GM10248 (cell line): ENCODE results near the gene TBC1D5.
"Not testable (repeated sequence)": the region's sequence is repeated elsewhere in the genome, so short reads cannot be mapped to it uniquely, and the experiment has no call there.

ENCODE experiments used
- CTCF ChIA-PET: fragments of 300-600 bp; sonication (Branson Sonifier 250); formaldehyde crosslinking; extraction: SDS; loops from one replicate; lab custom pipeline; 2021; ENCODE audit warnings: antibody characterized with exemption; lab: Yijun Ruan, JAX
- POLR2A ChIA-PET: fragments of 350-650 bp; sonication (Branson Sonifier 250); formaldehyde crosslinking; extraction: SDS; loops from one replicate; lab custom pipeline; 2020; ENCODE audit warnings: antibody characterized with exemption; lab: Yijun Ruan, JAX
- DNase-seq: peaks from one replicate; pipeline ENCODE4 v3.0.0; 2012; ENCODE audit errors: extremely low spot score
- CTCF ChIP-seq: IDR thresholded peaks from 2 replicates; pipeline ENCODE4 v1.5.1; 2012; ENCODE audit warnings: mild to moderate bottlenecking, low read depth; ENCODE audit errors: extremely low read depth, missing control alignments, control extremely low read depth

Gene TBC1D5

DNA sequence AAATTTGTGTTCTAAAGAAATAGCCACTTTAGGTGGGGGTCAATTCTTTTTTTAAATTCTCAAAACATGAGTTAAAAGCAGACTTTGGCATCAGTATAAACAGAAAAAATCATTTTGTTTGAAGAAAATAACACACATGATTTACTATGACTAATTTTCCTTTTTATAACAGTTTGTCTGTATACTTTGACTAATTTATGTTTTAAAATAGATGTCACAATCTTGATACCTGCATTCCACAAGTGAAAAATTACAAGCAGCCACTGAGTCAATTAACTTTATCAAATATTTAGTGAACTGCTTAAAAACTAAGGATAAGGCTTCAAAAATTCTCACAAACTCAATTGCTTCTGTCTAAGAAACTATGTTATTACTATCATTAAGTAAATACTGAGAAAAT lies 235.0 kb downstream of the TBC1D5 start:
- ChIA-PET CTCF (no interaction called here), POLR2A (no interaction called here)
- no peak for DNase-seq
- TF ChIP-seq CTCF: no peak

- ChIA-PET POLR2A (no interaction called here), CTCF (interaction anchor here (0.8 to 1.3 kb wide), 2 partner anchors 10 to 11 kb away, joined by 3 to 4 read pairs; no protein-coding TSS in a partner anchor)
- no peak for DNase-seq
- TF ChIP-seq CTCF: no peak
These were observed 236.6 kb downstream of the TBC1D5 start for GRCh38 chr3:17505856-17506255.

DNA sequence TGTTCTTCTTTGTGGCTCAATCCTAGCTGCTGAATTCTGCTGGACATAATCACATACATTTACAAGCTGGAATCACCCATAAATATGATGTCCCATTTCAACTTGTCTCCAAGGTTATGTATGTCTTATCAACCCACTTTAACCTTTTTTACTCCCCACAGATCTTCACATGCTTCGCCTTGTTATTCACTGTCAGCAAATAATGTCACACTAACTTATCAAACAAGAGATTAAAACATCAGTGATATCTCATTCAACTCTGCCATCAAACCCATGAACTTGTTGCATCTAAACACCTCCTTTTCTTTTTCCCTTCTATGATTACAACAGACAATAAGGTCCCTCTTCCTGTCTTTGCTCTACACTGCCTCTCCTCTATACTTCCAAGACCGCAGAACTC lies 240.7 kb downstream of the TBC1D5 start:
- no peak for DNase-seq
- CTCF ChIA-PET: interaction anchor here (1.0 to 1.5 kb wide), 2 partner anchors 27 to 43 kb away, joined by 3 read pairs; no protein-coding TSS in a partner anchor
- POLR2A ChIA-PET: no interaction called here
- TF ChIP-seq CTCF: no peak

DNA sequence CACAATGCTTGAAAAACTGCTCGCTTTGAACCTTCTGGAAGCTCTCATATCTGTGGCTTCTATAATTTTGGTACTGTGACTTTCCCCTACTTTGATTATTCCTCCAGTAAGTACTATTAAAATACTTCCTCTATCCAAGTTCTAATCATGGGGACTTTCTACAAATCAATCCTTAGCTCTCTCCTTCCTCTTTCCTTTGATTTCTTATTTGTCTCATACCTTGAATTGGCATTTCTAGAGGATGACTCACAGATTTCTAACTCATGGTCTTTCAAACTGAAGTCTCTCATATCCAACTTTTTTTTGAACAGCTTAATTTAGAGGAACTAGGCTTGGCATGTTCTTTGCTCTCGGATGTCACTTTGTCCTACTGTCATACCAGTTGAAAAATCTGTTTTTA lies 241.8 kb downstream of the TBC1D5 start:
- ChIA-PET POLR2A (no interaction called here), CTCF (interaction anchor here (1.0 kb wide), 1 partner anchor 28 kb away, joined by 3 read pairs; no protein-coding TSS in a partner anchor)
- no peak for DNase-seq
- TF ChIP-seq CTCF: no peak

DNA sequence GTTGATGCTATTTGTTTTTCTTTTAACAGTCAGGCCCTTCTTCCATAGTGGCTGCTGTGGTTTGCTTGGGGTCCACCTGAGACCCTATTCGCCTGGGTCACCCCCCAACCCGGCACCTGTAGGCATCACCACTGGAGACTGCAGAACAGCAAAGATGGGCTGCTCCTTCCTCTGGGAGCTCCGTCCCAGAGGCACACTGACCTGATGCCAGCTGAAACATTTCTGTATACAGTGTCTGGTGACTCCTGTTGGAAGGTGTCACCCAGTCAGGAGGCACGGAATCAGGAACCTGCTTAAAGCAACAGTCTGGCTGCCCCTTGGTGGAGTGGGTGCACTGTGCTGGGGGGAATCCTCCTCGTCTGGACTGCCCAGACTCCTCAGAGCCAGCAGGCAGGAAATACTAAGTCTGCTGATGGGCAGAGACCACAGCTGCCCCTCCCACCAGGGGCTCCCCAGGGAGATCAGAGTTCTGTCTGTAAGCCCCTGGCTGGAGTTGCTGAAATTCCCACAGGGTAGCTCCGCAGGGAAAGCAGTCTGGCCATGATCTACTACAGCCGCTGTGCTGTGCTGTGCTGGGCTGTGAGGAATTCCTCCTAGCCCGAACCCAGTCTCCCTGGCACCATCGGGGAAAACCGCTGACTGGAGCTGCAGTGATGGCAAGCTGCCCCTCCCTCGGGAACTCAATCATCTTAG lies 248.2 kb downstream of the TBC1D5 start:
- no peak for DNase-seq
- CTCF ChIA-PET: interaction anchor here (0.9 to 2.6 kb wide), 2 partner anchors 12 to 14 kb away, joined by 3 to 8 read pairs; no protein-coding TSS in a partner anchor
- no peak for TF ChIP-seq CTCF
- POLR2A ChIA-PET: no interaction called here

GRCh38 chr3:17491601-17492000 lies 250.8 kb downstream of the TBC1D5 start:
- TF ChIP-seq CTCF: no peak
- CTCF ChIA-PET: no interaction called here
- no peak for DNase-seq
- POLR2A ChIA-PET: no interaction called here

DNA sequence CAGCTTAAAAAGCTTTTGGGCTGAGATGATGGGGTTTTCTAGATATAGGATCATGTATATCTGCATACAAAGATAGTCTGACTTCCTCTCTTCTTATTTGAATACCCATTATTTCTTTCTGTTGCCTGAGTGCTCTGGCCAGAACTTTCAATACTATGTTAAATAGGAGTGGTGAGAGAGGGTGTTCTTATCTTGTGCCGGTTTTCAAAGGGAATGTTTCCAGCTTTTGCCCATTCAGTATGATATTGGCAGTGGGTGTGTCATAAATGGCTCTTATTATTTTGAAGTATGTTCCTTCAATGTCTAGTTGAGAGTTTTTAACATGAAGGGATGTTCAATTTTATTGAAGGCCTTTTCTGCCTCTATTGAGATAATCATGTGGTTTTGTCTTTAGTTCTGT lies 251.2 kb downstream of the TBC1D5 start:
- POLR2A ChIA-PET, CTCF ChIA-PET, DNase-seq: not testable (repeated sequence)
